Measurements from ENCODE around the gene ATP11B. TPM values are rescaled to one million over a fixed set of nuclear protein-coding genes. Genes with fewer than 3 reads are reported as not detected.

Gene ATP11B
- total and polyA plus RNA-seq, 9 of the 15 experiments (the other 6 are each of a cell fraction or from before 2014, with no cell fraction given) = 11.9 to 68.7 (median 41.8) TPM

- TF ChIP-seq PRDM10 (IDR thresholded peaks at IDR 0.05; ENCODE audit: partially characterized antibody) (no peak), ZNF398 (CRISPR knock-in tag; IDR thresholded peaks at IDR 0.05) (no peak), TCF7 (IDR thresholded peaks at IDR 0.05; ENCODE audit: borderline replicate concordance) (no peak), ZZZ3 (IDR thresholded peaks at IDR 0.05) (no peak), RB1 (IDR thresholded peaks at IDR 0.05; ENCODE audit: low read depth) (no peak), SNAPC5 (CRISPR knock-in tag; IDR thresholded peaks at IDR 0.05) (no peak), ATF1 (CRISPR knock-in tag; IDR thresholded peaks at IDR 0.05) (no peak), ATF1 (tag; IDR thresholded peaks at IDR 0.05) (no peak), ZBTB1 (CRISPR knock-in tag; IDR thresholded peaks at IDR 0.05; ENCODE audit: borderline replicate concordance, low read depth) (no peak)
Observed at GRCh38 chr3:182908471-182908870, 115.2 kb downstream of the ATP11B start (continued).
